GM12873 (cell line): ENCODE data around the gene LDLRAD3.

Experiments used
- CTCF ChIP-seq: IDR thresholded peaks from 2 replicates; pipeline ENCODE4 v1.5.1; 2012; ENCODE audit warnings: low read depth, mild to moderate bottlenecking, moderate library complexity, low read length, control low read depth; ENCODE audit not compliant: insufficient read depth; ENCODE audit errors: missing control alignments

The LDLRAD3 gene

DNA sequence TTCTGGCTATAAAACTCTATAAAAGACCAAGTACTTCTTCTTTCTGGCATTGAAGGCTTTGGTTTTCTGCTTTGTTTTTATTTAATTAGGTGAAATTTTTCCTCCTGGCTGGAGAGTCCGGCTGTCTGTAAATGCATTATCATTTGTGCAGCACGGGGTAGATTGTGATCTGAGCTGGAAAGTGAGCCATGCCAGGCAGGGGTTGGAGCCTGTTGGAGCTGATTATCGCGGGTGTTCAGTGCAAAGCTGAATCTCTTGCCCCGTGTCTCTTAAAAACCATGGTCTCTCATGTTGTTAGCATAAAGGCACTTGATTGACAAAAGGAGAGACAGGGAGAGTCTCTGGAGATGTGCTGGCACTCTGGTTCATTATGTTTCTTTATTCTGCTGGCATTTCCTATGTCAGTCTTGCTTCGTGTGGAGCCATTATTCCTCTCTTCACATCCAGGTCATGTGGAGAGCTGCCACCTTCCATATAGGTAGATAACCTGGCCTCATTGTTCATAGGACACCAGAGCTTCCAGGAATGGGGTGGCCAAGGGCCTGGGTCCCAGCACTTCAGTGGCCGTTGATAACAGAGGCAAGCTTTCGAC is 75.2 kb downstream of the LDLRAD3 start:
- TF ChIP-seq CTCF, result no peak

- no peak for TF ChIP-seq CTCF
Measured at GRCh38 chr11:36019722-36020121, 75.9 kb downstream of the LDLRAD3 start.

DNA sequence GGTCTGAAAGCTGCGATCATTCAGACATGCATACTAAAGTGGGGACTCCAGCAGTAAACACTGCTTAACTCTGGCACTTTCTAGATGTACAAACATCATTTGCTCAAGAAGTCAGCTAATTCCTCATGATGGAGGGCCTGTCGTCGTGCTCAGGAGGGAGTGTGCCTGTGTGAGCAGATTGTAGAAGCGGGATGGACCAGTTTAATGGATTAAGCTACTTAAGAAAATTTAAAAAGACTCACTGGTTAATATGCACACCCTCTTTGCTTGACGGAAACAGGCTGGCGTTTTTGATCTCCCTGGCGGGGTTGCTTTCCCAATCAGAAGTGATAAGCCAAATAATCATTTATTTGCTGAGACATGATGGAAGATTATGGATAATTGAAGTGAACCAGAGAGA is 79.0 kb downstream of the LDLRAD3 start:
- no peak for TF ChIP-seq CTCF

- TF ChIP-seq CTCF, result no peak
Measured at GRCh38 chr11:36023922-36024321, 80.1 kb downstream of the LDLRAD3 start.

DNA sequence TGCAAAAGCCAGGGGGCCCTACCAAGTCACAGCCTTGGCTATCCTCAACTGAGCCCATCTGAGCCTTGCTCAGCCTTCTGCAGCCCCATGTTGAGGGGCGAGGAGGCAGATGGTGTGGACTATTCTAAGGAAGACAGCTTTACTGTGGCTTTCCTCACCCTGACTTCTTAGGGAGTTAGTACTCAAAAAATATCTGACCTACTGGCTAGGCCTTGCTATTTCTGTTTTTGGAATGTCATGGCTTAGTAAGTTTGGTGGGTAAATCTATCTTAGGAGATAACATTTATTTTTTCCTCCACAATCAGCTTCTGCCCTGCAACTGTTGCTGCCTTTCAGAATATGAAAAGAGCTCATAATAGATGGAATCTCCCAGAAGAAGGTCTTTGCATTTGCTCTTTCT is 80.9 kb downstream of the LDLRAD3 start:
- no peak for TF ChIP-seq CTCF

GRCh38 chr11:36026315-36026968 is 82.6 kb downstream of the LDLRAD3 start:
- no peak for TF ChIP-seq CTCF

DNA sequence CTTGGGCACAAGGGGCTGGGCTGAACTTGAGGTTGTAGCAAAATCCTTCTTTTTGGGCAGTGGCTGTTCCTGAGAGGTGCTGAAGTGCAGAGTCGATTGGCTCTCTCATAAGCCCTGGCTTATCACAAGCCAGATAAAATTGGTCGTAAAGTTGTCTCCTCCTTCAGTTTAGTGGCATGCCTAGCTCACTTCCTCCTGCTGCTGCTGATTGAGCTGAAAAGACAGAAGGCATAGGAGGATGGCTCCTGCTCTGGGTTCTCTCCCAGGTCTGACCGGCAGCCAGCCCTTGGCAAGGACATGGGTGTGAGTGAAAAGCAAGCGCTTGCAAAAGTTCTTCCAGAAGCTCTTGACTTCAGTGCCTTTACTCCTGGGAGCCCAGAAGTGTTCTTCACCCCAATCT is 83.9 kb downstream of the LDLRAD3 start:
- TF ChIP-seq CTCF, result no peak
